Measurements from ENCODE around the gene RRP15. TPM values are rescaled to one million over a fixed set of nuclear protein-coding genes. Genes with fewer than 3 reads are reported as not detected.

Gene RRP15
- total and polyA plus RNA-seq, 3 experiments from 2014 or later = 18.2 to 49.4 (median 46.1) TPM

- H3K27ac ChIP-seq (ENCODE audit: low read depth, low read length) = no peak overlapping the region
- H3K9me3 ChIP-seq (ENCODE audit: low read length) = no peaks in the 10 kb centered on the region
- peaks cover 0 to 53% (median 11%) of the 10 kb centered on the region in 3 donors for H3K36me3 Mint-ChIP-seq
- no peaks in the 10 kb centered on the region for H3K4me1 ChIP-seq (ENCODE audit: insufficient read depth, low read length)
- H3K36me3 ChIP-seq (ENCODE audit: insufficient read depth, low read length) = peaks cover 4% of the 10 kb centered on the region
- H3K27me3 Mint-ChIP-seq = no peaks in the 10 kb centered on the region
- H3K27ac Mint-ChIP-seq = peak overlapping the region in 2 of 8 donors; percentile 51 to 67
- H3K4me3 Mint-ChIP-seq = no peak overlapping the region
- DNase-seq = no peak
- ChIA-PET CTCF (no interaction called here), POLR2A (no interaction called here)
- no peaks in the 10 kb centered on the region for H3K27me3 ChIP-seq (ENCODE audit: insufficient read depth, low read length, poor library complexity, severe bottlenecking)
- no peaks in the 10 kb centered on the region for H3K9me3 Mint-ChIP-seq
- no peak overlapping the region for H3K4me3 ChIP-seq (ENCODE audit: low read length)
- H3K4me1 Mint-ChIP-seq = peaks cover 18 to 44% (median 26%) of the 10 kb centered on the region in 3 donors
These were observed 12.8 kb downstream of the RRP15 start for GRCh38 chr1:218297867-218298266.

- Mint-ChIP-seq H3K4me3 (no peak overlapping the region), H3K4me1 (peaks cover 18 to 44% (median 26%) of the 10 kb centered on the region in 3 donors), H3K27ac (peak overlapping the region in 2 of 8 donors; percentile 51 to 67), H3K9me3 (no peaks in the 10 kb centered on the region), H3K36me3 (peaks cover 0 to 57% (median 11%) of the 10 kb centered on the region in 3 donors), H3K27me3 (no peaks in the 10 kb centered on the region)
- Histone ChIP-seq H3K27ac (ENCODE audit: low read depth, low read length) (no peak overlapping the region), H3K36me3 (ENCODE audit: insufficient read depth, low read length) (peaks cover 4% of the 10 kb centered on the region), H3K27me3 (ENCODE audit: insufficient read depth, low read length, poor library complexity, severe bottlenecking) (no peaks in the 10 kb centered on the region), H3K9me3 (ENCODE audit: low read length) (no peaks in the 10 kb centered on the region), H3K4me3 (ENCODE audit: low read length) (no peak overlapping the region), H3K4me1 (ENCODE audit: insufficient read depth, low read length) (no peaks in the 10 kb centered on the region)
- POLR2A ChIA-PET = no interaction called here
- CTCF ChIA-PET = no interaction called here
- no peak for DNase-seq
These were observed 13.3 kb downstream of the RRP15 start for GRCh38 chr1:218298398-218298797.

- POLR2A ChIA-PET = no interaction called here
- H3K4me3 Mint-ChIP-seq = no peak overlapping the region
- H3K9me3 Mint-ChIP-seq = no peaks in the 10 kb centered on the region
- no peak overlapping the region for H3K4me3 ChIP-seq (ENCODE audit: low read length)
- H3K4me1 ChIP-seq (ENCODE audit: insufficient read depth, low read length) = no peaks in the 10 kb centered on the region
- CTCF ChIA-PET = no interaction called here
- no peak overlapping the region for H3K27ac ChIP-seq (ENCODE audit: low read depth, low read length)
- peaks cover 18 to 44% (median 24%) of the 10 kb centered on the region in 3 donors for H3K4me1 Mint-ChIP-seq
- peak overlapping the region in 1 of 8 donors; percentile 24 for H3K27ac Mint-ChIP-seq
- no peak for DNase-seq
- no peaks in the 10 kb centered on the region for H3K27me3 ChIP-seq (ENCODE audit: insufficient read depth, low read length, poor library complexity, severe bottlenecking)
- H3K36me3 ChIP-seq (ENCODE audit: insufficient read depth, low read length) = peaks cover 4% of the 10 kb centered on the region
- H3K36me3 Mint-ChIP-seq = peaks cover 0 to 55% (median 13%) of the 10 kb centered on the region in 3 donors
- no peaks in the 10 kb centered on the region for H3K9me3 ChIP-seq (ENCODE audit: low read length)
- H3K27me3 Mint-ChIP-seq = no peaks in the 10 kb centered on the region
These were observed 14.3 kb downstream of the RRP15 start for GRCh38 chr1:218299416-218299815.

DNA sequence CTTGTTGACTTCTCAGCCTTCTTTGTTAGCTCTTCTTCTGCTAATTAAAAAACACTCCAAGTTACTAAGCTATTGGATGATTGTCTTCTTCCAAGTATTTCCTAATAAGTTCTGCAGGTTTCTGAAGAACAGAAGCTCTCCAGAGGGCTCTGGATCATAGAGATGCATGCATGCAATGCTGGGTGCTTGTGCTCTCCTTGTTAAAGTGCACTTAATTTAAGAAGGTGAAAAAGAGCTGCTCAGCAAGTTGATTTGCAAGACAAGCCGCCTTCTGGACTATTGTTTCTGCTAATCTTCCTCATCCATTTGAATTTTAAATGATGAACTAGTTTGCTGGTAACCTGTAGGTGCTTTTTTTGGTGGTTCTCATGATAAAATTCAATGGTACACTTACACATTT is 16.1 kb downstream of the RRP15 start:
- Histone ChIP-seq H3K4me3 (ENCODE audit: low read length) (no peak overlapping the region), H3K27ac (ENCODE audit: low read depth, low read length) (no peak overlapping the region), H3K36me3 (ENCODE audit: insufficient read depth, low read length) (peaks cover 15% of the 10 kb centered on the region), H3K9me3 (ENCODE audit: low read length) (no peaks in the 10 kb centered on the region), H3K4me1 (ENCODE audit: insufficient read depth, low read length) (no peaks in the 10 kb centered on the region), H3K27me3 (ENCODE audit: insufficient read depth, low read length, poor library complexity, severe bottlenecking) (no peaks in the 10 kb centered on the region)
- DNase-seq = no peak
- H3K9me3 Mint-ChIP-seq = no peaks in the 10 kb centered on the region
- H3K27me3 Mint-ChIP-seq = no peaks in the 10 kb centered on the region
- peaks cover 0 to 57% (median 19%) of the 10 kb centered on the region in 3 donors for H3K36me3 Mint-ChIP-seq
- ChIA-PET CTCF (no interaction called here), POLR2A (no interaction called here)
- no peak overlapping the region for H3K27ac Mint-ChIP-seq
- peaks cover 18 to 44% (median 24%) of the 10 kb centered on the region in 3 donors for H3K4me1 Mint-ChIP-seq
- no peak overlapping the region for H3K4me3 Mint-ChIP-seq

DNA sequence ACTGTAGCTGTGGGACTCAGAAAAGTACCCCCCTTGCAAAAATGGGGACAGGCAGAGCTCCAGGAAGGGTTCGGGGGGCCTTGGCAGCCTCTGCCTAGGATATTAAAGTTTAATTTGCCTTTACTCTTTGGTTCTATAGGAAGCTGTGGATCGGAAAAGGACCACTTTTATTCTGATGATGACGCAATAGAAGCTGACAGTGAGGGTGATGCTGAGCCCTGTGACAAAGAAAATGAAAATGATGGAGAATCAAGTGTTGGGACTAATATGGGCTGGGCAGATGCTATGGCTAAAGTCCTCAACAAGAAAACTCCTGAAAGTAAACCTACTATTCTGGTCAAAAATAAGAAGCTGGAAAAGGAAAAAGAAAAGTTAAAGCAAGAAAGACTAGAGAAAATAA is 17.1 kb downstream of the RRP15 start:
- H3K9me3 Mint-ChIP-seq = no peaks in the 10 kb centered on the region
- no peaks in the 10 kb centered on the region for H3K4me1 ChIP-seq (ENCODE audit: insufficient read depth, low read length)
- peaks cover 0 to 54% (median 19%) of the 10 kb centered on the region in 3 donors for H3K36me3 Mint-ChIP-seq
- CTCF ChIA-PET = no interaction called here
- no peaks in the 10 kb centered on the region for H3K9me3 ChIP-seq (ENCODE audit: low read length)
- no peak for DNase-seq
- no peak overlapping the region for H3K4me3 Mint-ChIP-seq
- no peak overlapping the region for H3K4me3 ChIP-seq (ENCODE audit: low read length)
- H3K27ac Mint-ChIP-seq = peak overlapping the region in 3 of 8 donors; percentile 12 to 29 (median 20)
- H3K27me3 ChIP-seq (ENCODE audit: insufficient read depth, low read length, poor library complexity, severe bottlenecking) = no peaks in the 10 kb centered on the region
- peaks cover 10% of the 10 kb centered on the region for H3K36me3 ChIP-seq (ENCODE audit: insufficient read depth, low read length)
- H3K4me1 Mint-ChIP-seq = peaks cover 18 to 38% (median 20%) of the 10 kb centered on the region in 3 donors
- POLR2A ChIA-PET = no interaction called here
- no peak overlapping the region for H3K27ac ChIP-seq (ENCODE audit: low read depth, low read length)
- H3K27me3 Mint-ChIP-seq = no peaks in the 10 kb centered on the region

GRCh38 chr1:218303176-218303879 is 18.2 kb downstream of the RRP15 start:
- Mint-ChIP-seq H3K27ac (no peak overlapping the region), H3K27me3 (no peaks in the 10 kb centered on the region), H3K4me1 (peaks cover 14 to 30% (median 16%) of the 10 kb centered on the region in 3 donors), H3K4me3 (no peak overlapping the region), H3K36me3 (peaks cover 0 to 58% (median 22%) of the 10 kb centered on the region in 3 donors), H3K9me3 (no peaks in the 10 kb centered on the region)
- H3K9me3 ChIP-seq (ENCODE audit: low read length) = no peaks in the 10 kb centered on the region
- no peaks in the 10 kb centered on the region for H3K27me3 ChIP-seq (ENCODE audit: insufficient read depth, low read length, poor library complexity, severe bottlenecking)
- ChIA-PET CTCF (no interaction called here), POLR2A (no interaction called here)
- H3K36me3 ChIP-seq (ENCODE audit: insufficient read depth, low read length) = peaks cover 10% of the 10 kb centered on the region
- H3K4me3 ChIP-seq (ENCODE audit: low read length) = no peak overlapping the region
- no peak overlapping the region for H3K27ac ChIP-seq (ENCODE audit: low read depth, low read length)
- DNase-seq = no peak
- no peaks in the 10 kb centered on the region for H3K4me1 ChIP-seq (ENCODE audit: insufficient read depth, low read length)

DNA sequence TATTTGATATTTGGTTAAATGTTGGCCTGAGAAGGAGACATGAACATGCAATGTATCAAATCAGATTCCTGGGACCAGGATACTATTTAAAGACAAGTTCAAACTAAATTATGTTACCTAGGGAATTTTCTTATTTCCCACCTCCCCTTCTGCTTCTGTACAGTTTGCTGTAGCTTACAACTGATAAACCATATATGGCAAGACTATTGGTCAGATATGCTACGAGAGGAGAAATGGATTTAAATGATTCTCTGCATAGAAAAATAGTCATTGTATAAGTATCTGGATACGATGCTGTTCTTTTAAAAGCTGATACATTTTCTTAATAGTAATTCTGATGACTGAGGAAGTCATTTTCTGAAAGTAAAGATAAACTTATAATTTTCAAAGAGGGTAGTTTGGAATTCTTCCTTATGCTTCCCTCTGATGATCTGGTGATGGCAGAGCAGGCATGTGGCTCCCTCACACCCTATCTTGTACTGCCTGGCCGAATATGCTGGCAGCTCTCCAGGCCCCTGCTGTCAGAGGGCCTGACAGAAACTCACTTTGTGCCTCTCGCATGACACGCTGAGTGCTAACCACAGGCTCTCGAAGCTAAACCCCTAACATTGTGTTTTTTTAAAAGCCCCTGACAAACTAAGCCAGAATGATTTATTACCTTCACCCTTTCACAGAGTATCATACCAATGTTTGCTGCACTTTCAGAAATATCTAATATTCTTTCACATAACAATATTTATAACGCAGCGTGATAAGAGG is 19.4 kb downstream of the RRP15 start:
- Mint-ChIP-seq H3K4me1 (peaks cover 9 to 22% (median 11%) of the 10 kb centered on the region in 3 donors), H3K27me3 (no peaks in the 10 kb centered on the region), H3K9me3 (no peaks in the 10 kb centered on the region), H3K4me3 (no peak overlapping the region), H3K36me3 (peaks cover 0 to 64% (median 22%) of the 10 kb centered on the region in 3 donors), H3K27ac (no peak overlapping the region)
- ChIA-PET POLR2A (no interaction called here), CTCF (interaction anchor here (1.1 kb wide), 1 partner anchor 26 kb away, joined by 3 read pairs; no protein-coding TSS in a partner anchor)
- Histone ChIP-seq H3K4me1 (ENCODE audit: insufficient read depth, low read length) (no peaks in the 10 kb centered on the region), H3K27me3 (ENCODE audit: insufficient read depth, low read length, poor library complexity, severe bottlenecking) (no peaks in the 10 kb centered on the region), H3K27ac (ENCODE audit: low read depth, low read length) (no peak overlapping the region), H3K36me3 (ENCODE audit: insufficient read depth, low read length) (peaks cover 10% of the 10 kb centered on the region), H3K4me3 (ENCODE audit: low read length) (no peak overlapping the region), H3K9me3 (ENCODE audit: low read length) (no peaks in the 10 kb centered on the region)
- no peak for DNase-seq

- H3K36me3 ChIP-seq (ENCODE audit: insufficient read depth, low read length) = peaks cover 10% of the 10 kb centered on the region
- Mint-ChIP-seq H3K36me3 (peaks cover 0 to 65% (median 26%) of the 10 kb centered on the region in 3 donors), H3K27me3 (no peaks in the 10 kb centered on the region), H3K4me3 (no peak overlapping the region), H3K4me1 (peaks cover 6 to 17% (median 7%) of the 10 kb centered on the region in 3 donors), H3K27ac (peak overlapping the region in 1 of 8 donors; percentile 9), H3K9me3 (no peaks in the 10 kb centered on the region)
- H3K9me3 ChIP-seq (ENCODE audit: low read length) = no peaks in the 10 kb centered on the region
- H3K4me1 ChIP-seq (ENCODE audit: insufficient read depth, low read length) = no peaks in the 10 kb centered on the region
- no peaks in the 10 kb centered on the region for H3K27me3 ChIP-seq (ENCODE audit: insufficient read depth, low read length, poor library complexity, severe bottlenecking)
- DNase-seq = no peak
- ChIA-PET POLR2A (no interaction called here), CTCF (interaction anchor here (1.1 kb wide), 1 partner anchor 25 kb away, joined by 3 read pairs; no protein-coding TSS in a partner anchor)
- H3K4me3 ChIP-seq (ENCODE audit: low read length) = no peak overlapping the region
- H3K27ac ChIP-seq (ENCODE audit: low read depth, low read length) = no peak overlapping the region
These were observed 20.5 kb downstream of the RRP15 start for GRCh38 chr1:218305472-218306064.

All from CD8-positive, alpha-beta memory T cell (primary cell).